Neural progenitor cell (in vitro differentiated cells): ENCODE data around the gene MYMK.

ENCODE experiments used
- CTCF ChIP-seq: fragments of 200-600 bp; sonication (generic); IDR thresholded peaks from 2 replicates; pipeline ENCODE4 v1.5.1; 2017; ENCODE audit warnings: antibody characterized with exemption, mild to moderate bottlenecking
- EZH2 ChIP-seq: fragments of 200-600 bp; sonication (generic); IDR thresholded peaks from 2 replicates; pipeline ENCODE4 v1.6.1; 2017; ENCODE audit warnings: antibody characterized with exemption, mild to moderate bottlenecking, moderate library complexity
- EZH2phosphoT487 ChIP-seq: fragments of 200-600 bp; sonication (generic); IDR thresholded peaks from 2 replicates; pipeline ENCODE4 v1.6.1; 2017; ENCODE audit warnings: antibody characterized with exemption

- TF ChIP-seq CTCF (no peak), EZH2phosphoT487 (no peak), EZH2 (no peak)
Observed at GRCh38 chr9:133477461-133477860, 47.3 kb downstream of the MYMK start.
